ELF-1 (cell line): ENCODE data around the gene KCNH2.

ENCODE experiments used
- DNase-seq: peaks from one replicate; pipeline ENCODE4 v3.0.0-alpha.2; 2016; ENCODE audit warnings: low read depth, low spot score

The KCNH2 gene

GRCh38 chr7:150949564-150949963, 28.6 kb downstream of the KCNH2 start:
- peak; percentile 83 for DNase-seq

GRCh38 chr7:150948791-150949251, 29.3 kb downstream of the KCNH2 start:
- DNase-seq: no peak

GRCh38 chr7:150947761-150948651, 30.1 kb downstream of the KCNH2 start:
- DNase-seq: no peak

GRCh38 chr7:150947241-150947745, 30.8 kb downstream of the KCNH2 start:
- no peak for DNase-seq

- no peak for DNase-seq
Measured at GRCh38 chr7:150946421-150947240, 31.5 kb downstream of the KCNH2 start.

- DNase-seq: no peak
Measured at GRCh38 chr7:150945853-150946420, 32.2 kb downstream of the KCNH2 start.

GRCh38 chr7:150945171-150945852, 32.8 kb downstream of the KCNH2 start:
- no peak for DNase-seq

GRCh38 chr7:150944066-150945042, 33.8 kb downstream of the KCNH2 start:
- no peak for DNase-seq

GRCh38 chr7:150943453-150943814, 34.7 kb downstream of the KCNH2 start:
- no peak for DNase-seq

- no peak for DNase-seq
Measured at GRCh38 chr7:150942591-150943452, 35.3 kb downstream of the KCNH2 start.

- no peak for DNase-seq
Measured at GRCh38 chr7:150942001-150942590, 36.0 kb downstream of the KCNH2 start.

GRCh38 chr7:150941351-150942000, 36.6 kb downstream of the KCNH2 start:
- DNase-seq: no peak

- no peak for DNase-seq
Measured at GRCh38 chr7:150940431-150941102, 37.6 kb downstream of the KCNH2 start.

- no peak for DNase-seq
Measured at GRCh38 chr7:150939466-150939865, 38.7 kb downstream of the KCNH2 start.

- no peak for DNase-seq
Measured at GRCh38 chr7:150939052-150939451, 39.1 kb downstream of the KCNH2 start.

GRCh38 chr7:150938566-150938965, 39.6 kb downstream of the KCNH2 start:
- DNase-seq: no peak

- peak; percentile 84 for DNase-seq
Measured at GRCh38 chr7:150937848-150938561, 40.1 kb downstream of the KCNH2 start.
